Stimulated activated CD4-positive, alpha-beta T cell treated with anti-CD3 and anti-CD28 coated beads, Interleukin-1b, Interleukin-23, amount 100 ng/mL, for 48 hours (primary cell): Measurements from ENCODE around the gene VWA5B2.

Experiments
- DNase-seq: peaks from one replicate; pipeline ENCODE4 v3.0.0-alpha.2; 2020

VWA5B2 gene

GRCh38 chr3:184229394-184230080 lies at the start of gene VWA5B2:
TSS of gene VWA5B2 (plus strand) at chr3:184229585. CDS start at chr3:184230529, 944 bp downstream.
- DNase-seq, result peak; percentile 58

DNA sequence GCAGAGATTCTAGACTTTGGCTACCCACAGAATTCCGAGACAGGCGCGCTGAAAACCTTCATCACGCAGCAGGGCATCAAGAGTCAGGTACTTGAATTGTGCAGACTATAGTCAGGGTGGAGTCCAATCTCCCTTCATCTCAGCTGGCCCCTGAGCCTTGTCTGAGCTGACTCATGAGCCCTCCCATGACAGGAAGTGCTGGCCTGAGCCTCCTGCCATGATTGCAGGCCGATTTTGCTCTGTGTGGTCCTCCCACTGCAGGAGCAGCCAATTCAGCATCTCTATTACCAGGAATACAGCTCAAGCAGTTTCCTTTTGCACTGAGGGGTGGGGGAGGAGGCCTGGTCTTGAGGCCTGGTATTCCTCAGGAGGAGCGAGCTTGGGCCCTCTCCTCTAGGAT lies 49.2 kb upstream of the VWA5B2 start:
- no peak for DNase-seq

- no peak for DNase-seq
Observed at GRCh38 chr3:184181596-184181995, 47.8 kb upstream of the VWA5B2 start.

GRCh38 chr3:184183679-184184078 lies 45.7 kb upstream of the VWA5B2 start:
- DNase-seq, result no peak

DNA sequence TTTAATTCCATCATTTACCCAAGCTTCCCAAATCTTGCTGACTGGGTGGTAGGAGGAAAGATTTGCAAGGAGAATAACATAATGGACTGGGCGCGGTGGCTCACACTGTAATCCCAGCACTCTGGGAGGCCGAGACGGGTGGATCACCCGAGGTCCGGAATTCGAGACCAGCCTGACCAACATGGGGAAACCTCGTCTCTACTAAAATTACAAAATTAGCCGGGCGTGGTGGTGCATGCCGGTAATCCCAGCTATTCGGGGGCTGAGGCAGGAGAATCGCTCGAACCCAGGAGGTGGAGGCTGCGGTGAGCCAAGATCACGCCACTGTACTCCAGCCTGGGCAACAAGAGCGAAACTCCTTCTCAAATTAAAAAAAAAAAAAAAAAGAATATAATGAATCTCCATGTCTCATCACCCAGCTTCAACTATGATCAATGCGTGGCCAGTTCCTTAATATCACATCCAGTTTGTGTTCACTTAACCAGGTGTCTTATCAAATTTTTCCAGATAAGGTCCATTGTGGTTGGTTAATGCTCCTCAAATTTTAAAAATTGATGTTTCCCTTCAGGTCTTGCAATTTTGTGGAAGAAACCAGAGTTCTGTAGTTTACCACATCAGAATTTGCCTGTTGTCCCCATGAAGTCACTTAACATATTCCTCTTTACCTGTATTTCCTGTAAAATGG lies 44.7 kb upstream of the VWA5B2 start:
- no peak for DNase-seq

DNA sequence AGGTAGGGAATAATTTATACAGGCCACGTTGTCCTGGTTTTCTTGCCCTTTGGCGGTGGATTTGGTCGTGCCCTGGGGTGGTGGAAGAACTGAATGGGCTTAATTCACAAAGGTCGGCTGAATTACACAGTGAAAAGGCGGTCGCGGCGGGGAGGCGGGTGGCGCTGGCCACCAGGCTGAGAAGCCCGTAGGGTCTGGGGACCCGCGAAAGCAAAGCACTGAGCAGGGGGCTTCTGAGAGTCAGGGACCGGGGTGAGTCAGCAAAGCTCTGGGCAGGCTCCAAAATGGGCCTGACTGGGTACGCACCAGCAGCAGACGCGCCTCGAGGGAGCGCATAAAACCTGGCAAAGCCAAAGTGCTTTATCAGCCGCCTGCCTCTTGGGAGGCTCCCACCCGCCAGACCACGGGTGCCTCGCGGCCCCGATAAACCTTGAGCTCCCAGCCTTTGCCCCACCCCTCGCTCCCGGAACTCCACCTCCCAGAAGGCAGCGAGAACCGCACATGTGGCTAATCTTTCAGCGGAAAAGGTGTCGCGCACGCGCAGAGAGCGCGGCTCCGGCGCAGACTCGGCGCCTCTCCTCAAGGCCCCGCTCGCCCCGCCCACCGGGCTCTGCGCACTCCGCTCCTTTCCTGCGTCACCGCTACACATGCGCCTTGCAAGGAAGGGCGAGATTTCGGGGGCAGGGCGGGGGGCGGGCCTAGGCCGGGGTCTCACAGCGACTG lies 43.8 kb upstream of the VWA5B2 start:
- DNase-seq, result peak; percentile 99

- no peak for DNase-seq
Observed at GRCh38 chr3:184186184-184186901, 43.0 kb upstream of the VWA5B2 start, which contains the start of gene ABCF3. TSS of gene ABCF3 (plus strand) at chr3:184186199. CDS start at chr3:184186208, 9 bp downstream.

- no peak for DNase-seq
Observed at GRCh38 chr3:184186902-184187207, 42.5 kb upstream of the VWA5B2 start.

DNA sequence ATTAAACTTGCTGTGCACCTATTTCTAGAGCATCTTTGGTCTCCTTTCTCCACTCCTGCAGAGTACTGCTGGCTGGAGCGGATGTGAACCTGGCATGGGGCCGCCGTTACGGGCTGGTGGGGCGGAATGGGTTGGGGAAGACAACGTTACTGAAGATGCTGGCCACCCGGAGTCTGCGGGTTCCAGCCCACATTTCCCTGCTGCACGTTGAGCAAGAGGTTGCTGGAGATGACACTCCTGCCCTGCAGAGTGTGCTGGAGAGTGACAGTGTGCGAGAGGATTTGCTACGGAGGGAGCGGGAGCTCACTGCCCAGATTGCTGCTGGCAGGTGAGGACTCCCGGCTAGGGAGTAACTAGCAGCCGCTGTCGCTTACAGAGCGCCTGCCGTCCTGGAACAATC lies 41.3 kb upstream of the VWA5B2 start:
- DNase-seq, result no peak

DNA sequence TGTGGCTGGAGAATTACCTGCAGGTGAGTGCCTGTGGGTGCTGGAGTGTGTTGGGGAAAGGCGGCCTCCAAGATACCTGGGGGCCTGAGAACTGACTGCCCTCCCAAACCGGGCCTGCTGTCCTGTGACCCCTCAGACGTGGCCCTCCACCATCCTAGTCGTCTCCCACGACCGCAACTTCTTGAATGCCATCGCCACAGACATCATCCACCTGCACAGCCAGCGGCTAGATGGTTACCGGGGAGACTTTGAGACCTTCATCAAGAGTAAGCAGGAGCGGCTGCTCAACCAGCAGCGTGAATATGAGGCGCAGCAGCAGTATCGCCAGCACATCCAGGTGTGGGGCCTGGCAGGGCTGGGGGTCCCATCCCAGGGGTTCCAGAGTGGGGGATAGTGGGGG lies 40.0 kb upstream of the VWA5B2 start:
- DNase-seq, result no peak

GRCh38 chr3:184192889-184193288 lies 36.5 kb upstream of the VWA5B2 start:
- no peak for DNase-seq

GRCh38 chr3:184193991-184194539 lies 35.3 kb upstream of the VWA5B2 start:
- no peak for DNase-seq

GRCh38 chr3:184196536-184196935 lies 32.8 kb upstream of the VWA5B2 start:
- no peak for DNase-seq

DNA sequence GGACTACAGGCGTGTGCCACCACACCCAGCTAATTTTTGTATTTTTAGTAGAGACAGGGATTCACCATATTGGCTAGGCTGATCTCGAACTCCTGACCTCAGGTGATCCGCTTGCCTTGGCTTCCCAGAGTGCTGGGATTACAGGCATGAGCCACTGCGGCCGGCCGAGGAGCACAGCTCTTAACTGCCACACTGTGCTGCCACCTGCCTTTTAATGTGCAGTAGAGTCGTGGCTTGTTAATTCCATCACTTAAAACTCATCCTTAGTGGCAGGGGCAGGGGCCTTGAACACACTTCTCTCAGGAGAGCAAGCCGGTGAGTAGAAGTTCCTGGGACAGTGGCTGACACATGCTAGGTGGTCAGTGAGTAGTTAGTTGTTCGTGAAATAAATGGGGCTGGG lies 30.9 kb upstream of the VWA5B2 start:
- no peak for DNase-seq

DNA sequence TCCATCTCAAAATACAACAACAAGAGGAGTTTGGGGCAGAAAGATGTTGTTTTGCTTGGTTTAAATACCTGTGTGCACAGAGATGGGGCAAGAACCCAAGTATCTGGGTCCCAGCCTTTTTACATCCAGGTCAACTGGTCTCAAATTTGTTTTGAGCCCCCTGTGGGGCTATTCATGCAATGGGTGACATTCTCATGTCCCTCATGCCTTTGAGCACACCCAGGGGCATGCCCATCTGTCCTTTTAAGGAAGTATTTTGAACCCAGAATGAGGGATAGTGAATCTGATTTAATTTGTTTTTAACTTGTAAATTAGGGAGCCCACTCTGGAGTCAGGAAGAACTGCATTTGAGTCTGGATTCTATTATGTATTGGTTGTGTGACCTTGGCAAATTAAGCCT lies 28.6 kb upstream of the VWA5B2 start:
- no peak for DNase-seq

GRCh38 chr3:184203526-184203925 lies 25.9 kb upstream of the VWA5B2 start:
- no peak for DNase-seq

- DNase-seq, result no peak
Observed at GRCh38 chr3:184209146-184209923, 20.1 kb upstream of the VWA5B2 start.

GRCh38 chr3:184211297-184211696 lies 18.1 kb upstream of the VWA5B2 start:
- no peak for DNase-seq

DNA sequence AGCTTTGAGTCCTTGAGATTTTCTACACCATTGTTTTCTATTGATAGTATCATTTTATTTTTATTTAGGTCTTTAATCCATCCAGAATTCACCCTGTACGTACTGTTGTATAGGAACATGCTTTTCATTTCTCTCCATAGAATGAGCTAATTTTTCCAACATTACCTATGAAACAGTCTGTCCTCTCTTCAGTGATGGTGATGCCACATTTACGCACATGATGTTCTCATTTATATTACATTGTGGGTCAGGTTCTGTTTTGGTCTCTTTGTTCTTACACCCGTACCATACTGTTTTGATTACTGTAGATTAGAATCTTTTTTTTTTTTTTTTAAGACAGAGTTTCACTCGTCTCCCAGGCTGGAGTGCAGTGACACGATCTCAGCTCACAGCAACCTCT lies 17.7 kb upstream of the VWA5B2 start:
- no peak for DNase-seq

DNA sequence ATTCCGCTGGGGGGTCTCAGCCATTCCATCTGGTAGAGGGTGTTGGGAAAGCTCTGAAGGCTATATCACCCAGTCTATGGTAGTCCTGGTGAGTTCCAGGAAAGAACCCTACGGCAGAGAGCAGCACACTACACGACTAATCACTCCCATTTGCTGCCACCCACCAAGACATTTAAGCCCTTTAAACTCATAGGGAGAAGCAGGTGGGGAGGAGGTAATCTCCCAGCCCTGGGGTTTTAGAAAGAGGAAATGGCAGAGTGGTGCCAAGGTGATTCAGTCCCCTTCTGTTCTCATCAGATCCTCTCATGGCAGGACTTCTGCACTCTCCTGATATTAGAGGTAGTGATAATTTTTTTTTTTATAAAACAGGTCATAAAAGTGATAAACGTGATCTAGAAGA lies 10.6 kb upstream of the VWA5B2 start:
- no peak for DNase-seq

DNA sequence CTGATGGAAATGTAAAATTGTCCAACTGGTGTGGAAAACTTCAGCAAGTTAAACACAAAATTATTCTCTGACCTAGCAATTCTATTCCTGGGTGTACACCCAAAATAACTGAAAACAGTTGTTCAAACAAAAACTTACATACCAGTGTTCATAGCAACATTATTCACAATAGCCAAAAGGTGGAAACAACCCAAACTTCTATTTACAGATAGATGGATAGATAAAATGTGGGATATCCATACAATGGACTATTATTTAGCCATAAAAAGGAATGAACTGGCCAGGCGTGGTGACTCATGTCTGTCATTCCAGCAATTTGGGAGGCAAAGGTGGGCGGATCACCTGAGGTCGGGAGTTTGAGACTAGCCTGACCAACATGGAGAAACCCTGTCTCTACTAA lies 6.9 kb upstream of the VWA5B2 start:
- DNase-seq, result no peak

DNA sequence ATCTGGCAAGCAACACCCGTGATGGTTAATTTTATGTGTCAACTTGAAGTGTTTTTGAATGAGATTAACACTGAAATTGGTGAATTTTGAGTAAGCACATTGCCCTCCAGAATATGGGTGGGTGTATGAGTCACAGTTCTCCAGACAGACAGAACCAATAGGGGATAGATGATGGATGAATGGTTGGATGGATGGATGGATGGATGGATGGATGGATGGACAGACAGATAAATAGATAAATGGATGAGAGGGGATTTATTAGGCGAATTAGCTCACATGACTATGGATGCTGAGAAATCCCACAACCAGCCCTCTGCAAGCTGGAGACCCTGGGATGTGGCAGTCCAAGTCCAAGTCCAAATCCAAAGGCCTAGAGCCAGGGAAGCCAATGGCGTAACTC lies 5.4 kb upstream of the VWA5B2 start:
- DNase-seq, result no peak
